ENCODE data around the gene UCHL1.

- TF ChIP-seq ZNF274 (IDR thresholded peaks at IDR 0.05; ENCODE audit: low read depth, low read length) (no peak), ZFX (IDR thresholded peaks at IDR 0.05) (no peak), YY1 (IDR thresholded peaks at IDR 0.05; ENCODE audit: extremely low read depth, insufficient replicate concordance, low read depth, low read length) (no peak), CTCF (IDR thresholded peaks at IDR 0.05 in 2 of 3, conservative IDR thresholded peaks at IDR 0.05 in 1 of 3; ENCODE audit: borderline replicate concordance in 1 of 3, insufficient read depth in 1 of 3, low read depth in 2 of 3, low read length in 2 of 3) (no peak), EZH2phosphoT487 (IDR thresholded peaks at IDR 0.05; ENCODE audit: borderline replicate concordance) (no peak)
Observed at GRCh38 chr4:41267997-41268396, 11.3 kb downstream of the UCHL1 start.
